RWPE1 (cell line): ENCODE data around the gene CACNG8.

Source experiments
- CTCF ChIA-PET: fragments of 350-600 bp; sonication (Branson Sonifier 250); formaldehyde crosslinking; extraction: SDS; loops from one replicate; lab custom pipeline; 2021; lab: Yijun Ruan, JAX
- POLR2A ChIA-PET: fragments of 400-600 bp; formaldehyde crosslinking; extraction: SDS; loops from one replicate; lab custom pipeline; 2020; ENCODE audit warnings: antibody characterized with exemption; ENCODE audit not compliant: low non-redundant PET; lab: Yijun Ruan, JAX
- DNase-seq: peaks from one replicate; pipeline ENCODE4 v3.0.0; 2012; ENCODE audit warnings: low spot score
- H3K27ac ChIP-seq: fragments of 450-650 bp; 2 replicates; pipeline ENCODE4 v1.5.1; 2017
- CTCF ChIP-seq: fragments of 450-650 bp; conservative IDR thresholded peaks from 2 replicates; pipeline ENCODE4 v1.5.1; 2017; ENCODE audit warnings: low read depth, mild to moderate bottlenecking

CACNG8 gene

GRCh38 chr19:53951436-53951835, 11.3 kb upstream of the CACNG8 start:
- no peak overlapping the region for H3K27ac ChIP-seq
- no peak for TF ChIP-seq CTCF
- no peak for DNase-seq
- POLR2A ChIA-PET = no interaction called here
- CTCF ChIA-PET = interaction anchor here (0.7 kb wide), 1 partner anchor 39 kb away, joined by 4 read pairs; no protein-coding TSS in a partner anchor

GRCh38 chr19:53951947-53952346, 10.8 kb upstream of the CACNG8 start:
- no peak for DNase-seq
- TF ChIP-seq CTCF = no peak
- no peak overlapping the region for H3K27ac ChIP-seq
- CTCF ChIA-PET = no interaction called here
- POLR2A ChIA-PET = no interaction called here

GRCh38 chr19:53953383-53953782, 9.4 kb upstream of the CACNG8 start:
- DNase-seq = no peak
- ChIA-PET POLR2A (no interaction called here), CTCF (no interaction called here)
- no peak overlapping the region for H3K27ac ChIP-seq
- TF ChIP-seq CTCF = no peak

- CTCF ChIA-PET = no interaction called here
- DNase-seq = no peak
- POLR2A ChIA-PET = no interaction called here
- no peak overlapping the region for H3K27ac ChIP-seq
- TF ChIP-seq CTCF = no peak
Measured at GRCh38 chr19:53957448-53958167, 5.1 kb upstream of the CACNG8 start.

GRCh38 chr19:53958168-53958571, 4.6 kb upstream of the CACNG8 start:
- DNase-seq = no peak
- CTCF ChIA-PET = no interaction called here
- no peak for TF ChIP-seq CTCF
- H3K27ac ChIP-seq = no peak overlapping the region
- POLR2A ChIA-PET = no interaction called here

GRCh38 chr19:53958823-53959757, 3.6 kb upstream of the CACNG8 start:
- TF ChIP-seq CTCF = no peak
- POLR2A ChIA-PET = no interaction called here
- H3K27ac ChIP-seq = no peak overlapping the region
- CTCF ChIA-PET = no interaction called here
- no peak for DNase-seq
